HEK293 (cell line): Measurements from ENCODE around the gene BCKDHA.

ENCODE experiments used
- PRDM1 ChIP-seq: fragments of 450-650 bp; formaldehyde crosslinking; IDR thresholded peaks from 2 replicates; pipeline ENCODE4; 2016; ENCODE audit warnings: missing biosample characterization, missing genetic modification characterization
- SP7 ChIP-seq: fragments of 450-650 bp; formaldehyde crosslinking; IDR thresholded peaks from 2 replicates; pipeline ENCODE4 v1.5.1; 2016; ENCODE audit warnings: missing biosample characterization, missing genetic modification characterization
- WT1 ChIP-seq: fragments of 450-650 bp; formaldehyde crosslinking; IDR thresholded peaks from 2 replicates; pipeline ENCODE4 v1.5.1; 2016; ENCODE audit warnings: missing biosample characterization, missing genetic modification characterization
- YY2 ChIP-seq: fragments of 450-650 bp; formaldehyde crosslinking; IDR thresholded peaks from 2 replicates; pipeline ENCODE4 v1.5.1; 2016; ENCODE audit warnings: missing biosample characterization, missing genetic modification characterization
- ZBTB8A ChIP-seq: fragments of 450-650 bp; formaldehyde crosslinking; IDR thresholded peaks from 2 replicates; pipeline ENCODE4 v1.5.1; 2016; ENCODE audit warnings: missing biosample characterization, missing genetic modification characterization
- ZIC2 ChIP-seq: fragments of 450-650 bp; formaldehyde crosslinking; IDR thresholded peaks from 2 replicates; pipeline ENCODE4 v1.5.1; 2016; ENCODE audit warnings: missing biosample characterization, missing genetic modification characterization
- ZNF174 ChIP-seq: fragments of 450-650 bp; formaldehyde crosslinking; IDR thresholded peaks from 2 replicates; pipeline ENCODE4 v1.5.0; 2017; ENCODE audit warnings: missing biosample characterization, mild to moderate bottlenecking, missing genetic modification characterization
- ZNF19 ChIP-seq: fragments of 450-650 bp; formaldehyde crosslinking; IDR thresholded peaks from 2 replicates; pipeline ENCODE4; 2016; ENCODE audit warnings: missing biosample characterization, missing genetic modification characterization, low read depth
- ZNF292 ChIP-seq: fragments of 450-650 bp; formaldehyde crosslinking; IDR thresholded peaks from 2 replicates; pipeline ENCODE4 v1.5.1; 2016; ENCODE audit warnings: low read depth, missing biosample characterization, missing genetic modification characterization, borderline replicate concordance
- ZNF341 ChIP-seq: fragments of 450-650 bp; formaldehyde crosslinking; IDR thresholded peaks from 2 replicates; pipeline ENCODE4; 2016; ENCODE audit warnings: low read depth, missing biosample characterization, missing genetic modification characterization
- ZNF544 ChIP-seq: fragments of 450-650 bp; formaldehyde crosslinking; IDR thresholded peaks from 2 replicates; pipeline ENCODE4 v1.5.0; 2017; ENCODE audit warnings: missing biosample characterization, missing genetic modification characterization
- ZNF558 ChIP-seq: fragments of 450-650 bp; formaldehyde crosslinking; IDR thresholded peaks from 2 replicates; pipeline ENCODE4 v1.5.1; 2016; ENCODE audit warnings: missing biosample characterization, missing genetic modification characterization
- ZNF561 ChIP-seq: fragments of 450-650 bp; IDR thresholded peaks from 2 replicates; pipeline ENCODE4 v1.5.1; 2018; ENCODE audit warnings: missing biosample characterization, missing genetic modification characterization, borderline replicate concordance
- ZNF664 ChIP-seq: fragments of 450-650 bp; formaldehyde crosslinking; IDR thresholded peaks from 2 replicates; pipeline ENCODE4 v1.5.1; 2016; ENCODE audit warnings: missing biosample characterization, missing genetic modification characterization
- ZNF785 ChIP-seq: fragments of 450-650 bp; formaldehyde crosslinking; IDR thresholded peaks from 2 replicates; pipeline ENCODE4 v1.5.1; 2016; ENCODE audit warnings: missing biosample characterization, missing genetic modification characterization
- ZNF830 ChIP-seq: fragments of 450-650 bp; IDR thresholded peaks from 2 replicates; pipeline ENCODE4 v1.5.0; 2018; ENCODE audit warnings: missing biosample characterization, missing genetic modification characterization, low read depth, mild to moderate bottlenecking, moderate library complexity
- ZSCAN30 ChIP-seq: fragments of 450-650 bp; IDR thresholded peaks from 2 replicates; pipeline ENCODE4 v1.5.1; 2018; ENCODE audit warnings: missing biosample characterization, mild to moderate bottlenecking, missing genetic modification characterization, moderate library complexity
- TF ChIP-seq, protein P1 (sequence below): fragments of 450-650 bp; formaldehyde crosslinking; IDR thresholded peaks from 2 replicates; pipeline ENCODE4 v1.5.1; 2017; ENCODE audit warnings: missing biosample characterization, missing genetic modification characterization
- TF ChIP-seq, protein P2 (sequence below): fragments of 450-650 bp; formaldehyde crosslinking; conservative IDR thresholded peaks from 2 replicates; pipeline ENCODE4 v1.5.1; 2016; ENCODE audit warnings: low read depth, missing biosample characterization, missing genetic modification characterization
- TF ChIP-seq, protein P3 (sequence below): IDR thresholded peaks from 2 replicates; pipeline ENCODE4 v1.6.1; 2011; ENCODE audit warnings: mild to moderate bottlenecking, low read depth, low read length, borderline replicate concordance
- TF ChIP-seq, protein P4 (sequence below): fragments of 450-650 bp; formaldehyde crosslinking; IDR thresholded peaks from 2 replicates; pipeline ENCODE4 v1.5.1; 2016; ENCODE audit warnings: missing biosample characterization, missing genetic modification characterization
- TF ChIP-seq, protein P5 (sequence below): fragments of 450-650 bp; formaldehyde crosslinking; IDR thresholded peaks from 2 replicates; pipeline ENCODE4 v1.5.1; 2016; ENCODE audit warnings: missing biosample characterization, missing genetic modification characterization
- TF ChIP-seq, protein P6 (sequence below): fragments of 450-650 bp; formaldehyde crosslinking; IDR thresholded peaks from 2 replicates; pipeline ENCODE4 v1.5.1; 2017; ENCODE audit warnings: missing biosample characterization, missing genetic modification characterization
- TF ChIP-seq, protein P7 (sequence below): fragments of 450-650 bp; IDR thresholded peaks from 2 replicates; pipeline ENCODE4 v1.5.1; 2018; ENCODE audit warnings: missing biosample characterization, missing genetic modification characterization

BCKDHA gene

DNA sequence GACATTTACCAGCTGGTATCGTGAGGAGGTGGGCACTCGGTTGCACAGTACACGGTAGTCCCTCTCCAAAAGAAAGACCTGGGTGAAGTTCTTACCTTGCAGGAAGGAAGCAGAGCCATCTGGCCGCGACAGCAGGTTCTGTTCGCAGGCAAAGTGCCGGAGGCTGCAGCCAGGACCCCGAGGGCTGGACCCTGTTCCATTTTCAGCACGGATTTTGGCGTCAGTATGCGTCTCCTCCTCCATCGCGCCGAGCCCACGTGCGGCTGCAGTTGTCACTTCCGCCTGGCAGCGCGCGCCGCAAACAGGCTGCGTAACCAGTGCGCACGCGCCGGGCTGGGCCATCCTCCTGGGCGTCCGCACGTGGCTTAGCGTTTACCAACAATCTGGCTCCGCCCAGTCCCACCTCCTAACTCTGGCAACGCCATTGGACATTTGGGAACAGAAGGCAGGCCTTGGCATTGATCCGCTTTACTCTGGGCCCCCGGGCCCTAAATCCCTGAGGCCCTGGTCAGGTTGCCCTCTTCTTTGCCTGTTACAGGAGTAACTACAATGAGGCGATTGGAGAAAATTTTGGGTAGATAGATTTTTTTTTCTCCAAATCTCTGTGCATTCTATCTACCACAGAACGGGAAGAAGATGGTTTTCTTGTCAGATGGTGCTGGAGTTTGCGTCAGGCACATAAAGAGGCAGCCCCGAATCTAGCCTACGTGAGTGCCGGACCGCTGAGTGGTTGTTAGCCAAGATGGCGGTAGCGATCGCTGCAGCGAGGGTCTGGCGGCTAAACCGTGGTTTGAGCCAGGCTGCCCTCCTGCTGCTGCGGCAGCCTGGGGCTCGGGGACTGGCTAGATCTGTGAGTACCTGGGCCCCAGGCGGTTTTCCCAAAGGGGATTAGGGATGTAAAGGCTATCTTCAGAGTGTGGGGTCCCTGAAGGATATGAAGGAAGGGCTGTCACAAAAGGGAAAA, at the start of gene BCKDHA, which contains the start of gene EXOSC5 (continued):
- TF ChIP-seq ZIC2 (tag by site-specific recombination) (peak; percentile 47; the same call in 1 of the 2 replicates), ZNF664 (tag by site-specific recombination) (no peak), ZNF561 (tag by site-specific recombination) (peak; percentile 59; the same call in 1 of the 2 replicates), SP7 (tag by site-specific recombination) (peak; percentile 87), ZNF19 (tag by site-specific recombination) (no peak), WT1 (tag by site-specific recombination) (peak; percentile 51), ZNF292 (tag by site-specific recombination) (no peak), YY2 (tag by site-specific recombination) (peak; percentile 95), ZNF341 (no peak), ZSCAN30 (tag by site-specific recombination) (peak; percentile 75), ZNF558 (tag by site-specific recombination) (no peak), PRDM1 (no peak), ZNF174 (tag by site-specific recombination) (no peak), ZBTB8A (tag by site-specific recombination) (no peak), ZNF830 (tag by site-specific recombination) (no peak), ZNF785 (no peak; the same call in 1 of the 2 replicates), ZNF544 (tag by site-specific recombination) (no peak)
- TF ChIP-seq, protein P1, sequence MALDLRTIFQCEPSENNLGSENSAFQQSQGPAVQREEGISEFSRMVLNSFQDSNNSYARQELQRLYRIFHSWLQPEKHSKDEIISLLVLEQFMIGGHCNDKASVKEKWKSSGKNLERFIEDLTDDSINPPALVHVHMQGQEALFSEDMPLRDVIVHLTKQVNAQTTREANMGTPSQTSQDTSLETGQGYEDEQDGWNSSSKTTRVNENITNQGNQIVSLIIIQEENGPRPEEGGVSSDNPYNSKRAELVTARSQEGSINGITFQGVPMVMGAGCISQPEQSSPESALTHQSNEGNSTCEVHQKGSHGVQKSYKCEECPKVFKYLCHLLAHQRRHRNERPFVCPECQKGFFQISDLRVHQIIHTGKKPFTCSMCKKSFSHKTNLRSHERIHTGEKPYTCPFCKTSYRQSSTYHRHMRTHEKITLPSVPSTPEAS (tag by site-specific recombination) = no peak
- TF ChIP-seq, protein P2, sequence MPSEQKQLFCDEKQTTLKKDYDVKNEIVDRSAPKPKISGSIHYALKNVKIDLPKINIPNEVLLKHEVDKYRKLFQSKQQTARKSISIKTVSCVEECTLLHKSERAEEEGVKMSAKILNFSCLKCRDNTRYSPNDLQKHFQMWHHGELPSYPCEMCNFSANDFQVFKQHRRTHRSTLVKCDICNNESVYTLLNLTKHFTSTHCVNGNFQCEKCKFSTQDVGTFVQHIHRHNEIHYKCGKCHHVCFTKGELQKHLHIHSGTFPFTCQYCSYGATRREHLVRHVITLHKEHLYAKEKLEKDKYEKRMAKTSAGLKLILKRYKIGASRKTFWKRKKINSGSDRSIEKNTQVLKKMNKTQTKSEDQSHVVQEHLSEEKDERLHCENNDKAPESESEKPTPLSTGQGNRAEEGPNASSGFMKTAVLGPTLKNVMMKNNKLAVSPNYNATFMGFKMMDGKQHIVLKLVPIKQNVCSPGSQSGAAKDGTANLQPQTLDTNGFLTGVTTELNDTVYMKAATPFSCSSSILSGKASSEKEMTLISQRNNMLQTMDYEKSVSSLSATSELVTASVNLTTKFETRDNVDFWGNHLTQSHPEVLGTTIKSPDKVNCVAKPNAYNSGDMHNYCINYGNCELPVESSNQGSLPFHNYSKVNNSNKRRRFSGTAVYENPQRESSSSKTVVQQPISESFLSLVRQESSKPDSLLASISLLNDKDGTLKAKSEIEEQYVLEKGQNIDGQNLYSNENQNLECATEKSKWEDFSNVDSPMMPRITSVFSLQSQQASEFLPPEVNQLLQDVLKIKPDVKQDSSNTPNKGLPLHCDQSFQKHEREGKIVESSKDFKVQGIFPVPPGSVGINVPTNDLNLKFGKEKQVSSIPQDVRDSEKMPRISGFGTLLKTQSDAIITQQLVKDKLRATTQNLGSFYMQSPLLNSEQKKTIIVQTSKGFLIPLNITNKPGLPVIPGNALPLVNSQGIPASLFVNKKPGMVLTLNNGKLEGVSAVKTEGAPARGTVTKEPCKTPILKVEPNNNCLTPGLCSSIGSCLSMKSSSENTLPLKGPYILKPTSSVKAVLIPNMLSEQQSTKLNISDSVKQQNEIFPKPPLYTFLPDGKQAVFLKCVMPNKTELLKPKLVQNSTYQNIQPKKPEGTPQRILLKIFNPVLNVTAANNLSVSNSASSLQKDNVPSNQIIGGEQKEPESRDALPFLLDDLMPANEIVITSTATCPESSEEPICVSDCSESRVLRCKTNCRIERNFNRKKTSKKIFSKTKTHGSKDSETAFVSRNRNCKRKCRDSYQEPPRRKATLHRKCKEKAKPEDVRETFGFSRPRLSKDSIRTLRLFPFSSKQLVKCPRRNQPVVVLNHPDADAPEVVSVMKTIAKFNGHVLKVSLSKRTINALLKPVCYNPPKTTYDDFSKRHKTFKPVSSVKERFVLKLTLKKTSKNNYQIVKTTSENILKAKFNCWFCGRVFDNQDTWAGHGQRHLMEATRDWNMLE (tag by site-specific recombination) = peak; percentile 75
- TF ChIP-seq, protein P3, sequence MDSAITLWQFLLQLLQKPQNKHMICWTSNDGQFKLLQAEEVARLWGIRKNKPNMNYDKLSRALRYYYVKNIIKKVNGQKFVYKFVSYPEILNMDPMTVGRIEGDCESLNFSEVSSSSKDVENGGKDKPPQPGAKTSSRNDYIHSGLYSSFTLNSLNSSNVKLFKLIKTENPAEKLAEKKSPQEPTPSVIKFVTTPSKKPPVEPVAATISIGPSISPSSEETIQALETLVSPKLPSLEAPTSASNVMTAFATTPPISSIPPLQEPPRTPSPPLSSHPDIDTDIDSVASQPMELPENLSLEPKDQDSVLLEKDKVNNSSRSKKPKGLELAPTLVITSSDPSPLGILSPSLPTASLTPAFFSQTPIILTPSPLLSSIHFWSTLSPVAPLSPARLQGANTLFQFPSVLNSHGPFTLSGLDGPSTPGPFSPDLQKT = no peak
- TF ChIP-seq, protein P4, sequence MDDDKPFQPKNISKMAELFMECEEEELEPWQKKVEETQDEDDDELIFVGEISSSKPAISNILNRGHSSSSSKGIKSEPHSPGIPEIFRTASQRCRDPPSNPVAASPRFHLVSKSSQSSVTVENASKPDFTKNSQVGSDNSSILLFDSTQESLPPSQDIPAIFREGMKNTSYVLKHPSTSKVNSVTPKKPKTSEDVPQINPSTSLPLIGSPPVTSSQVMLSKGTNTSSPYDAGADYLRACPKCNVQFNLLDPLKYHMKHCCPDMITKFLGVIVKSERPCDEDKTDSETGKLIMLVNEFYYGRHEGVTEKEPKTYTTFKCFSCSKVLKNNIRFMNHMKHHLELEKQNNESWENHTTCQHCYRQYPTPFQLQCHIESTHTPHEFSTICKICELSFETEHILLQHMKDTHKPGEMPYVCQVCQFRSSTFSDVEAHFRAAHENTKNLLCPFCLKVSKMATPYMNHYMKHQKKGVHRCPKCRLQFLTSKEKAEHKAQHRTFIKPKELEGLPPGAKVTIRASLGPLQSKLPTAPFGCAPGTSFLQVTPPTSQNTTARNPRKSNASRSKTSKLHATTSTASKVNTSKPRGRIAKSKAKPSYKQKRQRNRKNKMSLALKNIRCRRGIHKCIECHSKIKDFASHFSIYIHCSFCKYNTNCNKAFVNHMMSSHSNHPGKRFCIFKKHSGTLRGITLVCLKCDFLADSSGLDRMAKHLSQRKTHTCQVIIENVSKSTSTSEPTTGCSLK (tag by site-specific recombination) = no peak
- TF ChIP-seq, protein P5, sequence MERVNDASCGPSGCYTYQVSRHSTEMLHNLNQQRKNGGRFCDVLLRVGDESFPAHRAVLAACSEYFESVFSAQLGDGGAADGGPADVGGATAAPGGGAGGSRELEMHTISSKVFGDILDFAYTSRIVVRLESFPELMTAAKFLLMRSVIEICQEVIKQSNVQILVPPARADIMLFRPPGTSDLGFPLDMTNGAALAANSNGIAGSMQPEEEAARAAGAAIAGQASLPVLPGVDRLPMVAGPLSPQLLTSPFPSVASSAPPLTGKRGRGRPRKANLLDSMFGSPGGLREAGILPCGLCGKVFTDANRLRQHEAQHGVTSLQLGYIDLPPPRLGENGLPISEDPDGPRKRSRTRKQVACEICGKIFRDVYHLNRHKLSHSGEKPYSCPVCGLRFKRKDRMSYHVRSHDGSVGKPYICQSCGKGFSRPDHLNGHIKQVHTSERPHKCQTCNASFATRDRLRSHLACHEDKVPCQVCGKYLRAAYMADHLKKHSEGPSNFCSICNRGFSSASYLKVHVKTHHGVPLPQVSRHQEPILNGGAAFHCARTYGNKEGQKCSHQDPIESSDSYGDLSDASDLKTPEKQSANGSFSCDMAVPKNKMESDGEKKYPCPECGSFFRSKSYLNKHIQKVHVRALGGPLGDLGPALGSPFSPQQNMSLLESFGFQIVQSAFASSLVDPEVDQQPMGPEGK (tag by site-specific recombination) = peak; percentile 83
- TF ChIP-seq, protein P6, sequence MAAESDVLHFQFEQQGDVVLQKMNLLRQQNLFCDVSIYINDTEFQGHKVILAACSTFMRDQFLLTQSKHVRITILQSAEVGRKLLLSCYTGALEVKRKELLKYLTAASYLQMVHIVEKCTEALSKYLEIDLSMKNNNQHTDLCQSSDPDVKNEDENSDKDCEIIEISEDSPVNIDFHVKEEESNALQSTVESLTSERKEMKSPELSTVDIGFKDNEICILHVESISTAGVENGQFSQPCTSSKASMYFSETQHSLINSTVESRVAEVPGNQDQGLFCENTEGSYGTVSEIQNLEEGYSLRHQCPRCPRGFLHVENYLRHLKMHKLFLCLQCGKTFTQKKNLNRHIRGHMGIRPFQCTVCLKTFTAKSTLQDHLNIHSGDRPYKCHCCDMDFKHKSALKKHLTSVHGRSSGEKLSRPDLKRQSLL (tag by site-specific recombination) = no peak; the same call in 1 of the 2 replicates
- TF ChIP-seq, protein P7, sequence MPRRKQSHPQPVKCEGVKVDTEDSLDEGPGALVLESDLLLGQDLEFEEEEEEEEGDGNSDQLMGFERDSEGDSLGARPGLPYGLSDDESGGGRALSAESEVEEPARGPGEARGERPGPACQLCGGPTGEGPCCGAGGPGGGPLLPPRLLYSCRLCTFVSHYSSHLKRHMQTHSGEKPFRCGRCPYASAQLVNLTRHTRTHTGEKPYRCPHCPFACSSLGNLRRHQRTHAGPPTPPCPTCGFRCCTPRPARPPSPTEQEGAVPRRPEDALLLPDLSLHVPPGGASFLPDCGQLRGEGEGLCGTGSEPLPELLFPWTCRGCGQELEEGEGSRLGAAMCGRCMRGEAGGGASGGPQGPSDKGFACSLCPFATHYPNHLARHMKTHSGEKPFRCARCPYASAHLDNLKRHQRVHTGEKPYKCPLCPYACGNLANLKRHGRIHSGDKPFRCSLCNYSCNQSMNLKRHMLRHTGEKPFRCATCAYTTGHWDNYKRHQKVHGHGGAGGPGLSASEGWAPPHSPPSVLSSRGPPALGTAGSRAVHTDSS (tag by site-specific recombination) = 0 out of 2 replicates have a peak, but pooled peaks have one; percentile 11
